ENCODE results near the gene C4orf50.

The C4orf50 gene

GRCh38 chr4:6018331-6018730 lies at the start of gene C4orf50:
Gene C4orf50, minus strand, starts transcription at chr4:6018431.
- Histone ChIP-seq H3K4me3 (ENCODE audit: low read length) (no peak within 1 kb of the TSS), H3K9ac (ENCODE audit: low read depth, low read length) (no peak within 1 kb of the TSS), H3K27ac (ENCODE audit: low read length) (no peak within 1 kb of the TSS), H3K4me1 (ENCODE audit: insufficient read depth, low read length) (peaks cover 5% of the 10 kb centered on the region; the same call in 1 of the 2 replicates), H3K27me3 (ENCODE audit: insufficient read depth, low read length) (no peaks in the 10 kb centered on the region), H3K36me3 (ENCODE audit: insufficient read depth, low read depth, low read length) (no peaks in the 10 kb centered on the region), H3K9me3 (ENCODE audit: insufficient read depth, low read depth, low read length) (no peaks in the 10 kb centered on the region)

- H3K4me1 ChIP-seq (ENCODE audit: insufficient read depth, low read length), result no peaks in the 10 kb centered on the region
- no peaks in the 10 kb centered on the region for H3K27me3 ChIP-seq (ENCODE audit: insufficient read depth, low read length)
- no peaks in the 10 kb centered on the region for H3K36me3 ChIP-seq (ENCODE audit: insufficient read depth, low read depth, low read length)
- no peak overlapping the region for H3K27ac ChIP-seq (ENCODE audit: low read length)
- no peak overlapping the region for H3K4me3 ChIP-seq (ENCODE audit: low read length)
- no peak overlapping the region for H3K9ac ChIP-seq (ENCODE audit: low read depth, low read length)
- H3K9me3 ChIP-seq (ENCODE audit: insufficient read depth, low read depth, low read length), result no peaks in the 10 kb centered on the region
Measured at GRCh38 chr4:6065934-6066590, 47.8 kb upstream of the C4orf50 start.

- Histone ChIP-seq H3K36me3 (ENCODE audit: insufficient read depth, low read depth, low read length) (peaks cover 3% of the 10 kb centered on the region; the same call in 1 of the 2 replicates), H3K4me1 (ENCODE audit: insufficient read depth, low read length) (no peaks in the 10 kb centered on the region), H3K9me3 (ENCODE audit: insufficient read depth, low read depth, low read length) (peaks cover 2% of the 10 kb centered on the region; the same call in 1 of the 2 replicates), H3K9ac (ENCODE audit: low read depth, low read length) (no peak overlapping the region), H3K27me3 (ENCODE audit: insufficient read depth, low read length) (no peaks in the 10 kb centered on the region), H3K4me3 (ENCODE audit: low read length) (no peak overlapping the region), H3K27ac (ENCODE audit: low read length) (no peak overlapping the region)
Measured at GRCh38 chr4:6065166-6065565, 46.9 kb upstream of the C4orf50 start.

GRCh38 chr4:6064383-6064782 lies 46.2 kb upstream of the C4orf50 start:
- no peak overlapping the region for H3K9ac ChIP-seq (ENCODE audit: low read depth, low read length)
- no peaks in the 10 kb centered on the region for H3K4me1 ChIP-seq (ENCODE audit: insufficient read depth, low read length)
- no peaks in the 10 kb centered on the region for H3K27me3 ChIP-seq (ENCODE audit: insufficient read depth, low read length)
- H3K27ac ChIP-seq (ENCODE audit: low read length), result no peak overlapping the region
- peaks cover 10% of the 10 kb centered on the region; the same call in 1 of the 2 replicates for H3K9me3 ChIP-seq (ENCODE audit: insufficient read depth, low read depth, low read length)
- H3K36me3 ChIP-seq (ENCODE audit: insufficient read depth, low read depth, low read length), result peaks cover 11% of the 10 kb centered on the region; the same call in 1 of the 2 replicates
- H3K4me3 ChIP-seq (ENCODE audit: low read length), result no peak overlapping the region

- H3K9ac ChIP-seq (ENCODE audit: low read depth, low read length), result no peak overlapping the region
- no peak overlapping the region for H3K27ac ChIP-seq (ENCODE audit: low read length)
- H3K4me1 ChIP-seq (ENCODE audit: insufficient read depth, low read length), result no peaks in the 10 kb centered on the region
- peaks cover 16% of the 10 kb centered on the region for H3K9me3 ChIP-seq (ENCODE audit: insufficient read depth, low read depth, low read length)
- no peak overlapping the region for H3K4me3 ChIP-seq (ENCODE audit: low read length)
- H3K36me3 ChIP-seq (ENCODE audit: insufficient read depth, low read depth, low read length), result peaks cover 12% of the 10 kb centered on the region; the same call in 1 of the 2 replicates
- H3K27me3 ChIP-seq (ENCODE audit: insufficient read depth, low read length), result no peaks in the 10 kb centered on the region
Measured at GRCh38 chr4:6063684-6064083, 45.5 kb upstream of the C4orf50 start.

- peaks cover 12% of the 10 kb centered on the region; the same call in 1 of the 2 replicates for H3K36me3 ChIP-seq (ENCODE audit: insufficient read depth, low read depth, low read length)
- H3K9me3 ChIP-seq (ENCODE audit: insufficient read depth, low read depth, low read length), result peaks cover 32% of the 10 kb centered on the region
- no peak overlapping the region for H3K4me3 ChIP-seq (ENCODE audit: low read length)
- no peak overlapping the region for H3K27ac ChIP-seq (ENCODE audit: low read length)
- H3K4me1 ChIP-seq (ENCODE audit: insufficient read depth, low read length), result no peaks in the 10 kb centered on the region
- no peaks in the 10 kb centered on the region for H3K27me3 ChIP-seq (ENCODE audit: insufficient read depth, low read length)
- no peak overlapping the region for H3K9ac ChIP-seq (ENCODE audit: low read depth, low read length)
Measured at GRCh38 chr4:6062133-6062532, 43.9 kb upstream of the C4orf50 start.

- peaks cover 32% of the 10 kb centered on the region for H3K9me3 ChIP-seq (ENCODE audit: insufficient read depth, low read depth, low read length)
- H3K4me1 ChIP-seq (ENCODE audit: insufficient read depth, low read length), result no peaks in the 10 kb centered on the region; the same call in 1 of the 2 replicates
- no peak overlapping the region for H3K9ac ChIP-seq (ENCODE audit: low read depth, low read length)
- peaks cover 12% of the 10 kb centered on the region; the same call in 1 of the 2 replicates for H3K36me3 ChIP-seq (ENCODE audit: insufficient read depth, low read depth, low read length)
- H3K27me3 ChIP-seq (ENCODE audit: insufficient read depth, low read length), result no peaks in the 10 kb centered on the region
- no peak overlapping the region for H3K4me3 ChIP-seq (ENCODE audit: low read length)
- no peak overlapping the region for H3K27ac ChIP-seq (ENCODE audit: low read length)
Measured at GRCh38 chr4:6059375-6059805, 41.2 kb upstream of the C4orf50 start.

- Histone ChIP-seq H3K9ac (ENCODE audit: low read depth, low read length) (no peak overlapping the region), H3K4me1 (ENCODE audit: insufficient read depth, low read length) (no peaks in the 10 kb centered on the region; the same call in 1 of the 2 replicates), H3K4me3 (ENCODE audit: low read length) (no peak overlapping the region), H3K27me3 (ENCODE audit: insufficient read depth, low read length) (no peaks in the 10 kb centered on the region), H3K9me3 (ENCODE audit: insufficient read depth, low read depth, low read length) (peaks cover 32% of the 10 kb centered on the region), H3K27ac (ENCODE audit: low read length) (no peak overlapping the region), H3K36me3 (ENCODE audit: insufficient read depth, low read depth, low read length) (peaks cover 12% of the 10 kb centered on the region; the same call in 1 of the 2 replicates)
Measured at GRCh38 chr4:6058531-6059374, 40.5 kb upstream of the C4orf50 start.

GRCh38 chr4:6056976-6057766 lies 38.9 kb upstream of the C4orf50 start:
- Histone ChIP-seq H3K27ac (ENCODE audit: low read length) (no peak overlapping the region), H3K4me1 (ENCODE audit: insufficient read depth, low read length) (no peaks in the 10 kb centered on the region; the same call in 1 of the 2 replicates), H3K9ac (ENCODE audit: low read depth, low read length) (no peak overlapping the region), H3K4me3 (ENCODE audit: low read length) (no peak overlapping the region), H3K36me3 (ENCODE audit: insufficient read depth, low read depth, low read length) (peaks cover 12% of the 10 kb centered on the region; the same call in 1 of the 2 replicates), H3K9me3 (ENCODE audit: insufficient read depth, low read depth, low read length) (peaks cover 32% of the 10 kb centered on the region), H3K27me3 (ENCODE audit: insufficient read depth, low read length) (no peaks in the 10 kb centered on the region)

GRCh38 chr4:6055436-6055835 lies 37.2 kb upstream of the C4orf50 start:
- Histone ChIP-seq H3K4me3 (ENCODE audit: low read length) (no peak overlapping the region), H3K36me3 (ENCODE audit: insufficient read depth, low read depth, low read length) (peaks cover 12% of the 10 kb centered on the region; the same call in 1 of the 2 replicates), H3K27ac (ENCODE audit: low read length) (no peak overlapping the region), H3K9me3 (ENCODE audit: insufficient read depth, low read depth, low read length) (peaks cover 32% of the 10 kb centered on the region), H3K4me1 (ENCODE audit: insufficient read depth, low read length) (no peaks in the 10 kb centered on the region; the same call in 1 of the 2 replicates), H3K27me3 (ENCODE audit: insufficient read depth, low read length) (no peaks in the 10 kb centered on the region), H3K9ac (ENCODE audit: low read depth, low read length) (no peak overlapping the region)

GRCh38 chr4:6055030-6055429 lies 36.8 kb upstream of the C4orf50 start:
- H3K27me3 ChIP-seq (ENCODE audit: insufficient read depth, low read length), result no peaks in the 10 kb centered on the region
- H3K4me3 ChIP-seq (ENCODE audit: low read length), result no peak overlapping the region
- H3K36me3 ChIP-seq (ENCODE audit: insufficient read depth, low read depth, low read length), result peaks cover 8% of the 10 kb centered on the region; the same call in 1 of the 2 replicates
- H3K4me1 ChIP-seq (ENCODE audit: insufficient read depth, low read length), result no peaks in the 10 kb centered on the region; the same call in 1 of the 2 replicates
- H3K27ac ChIP-seq (ENCODE audit: low read length), result no peak overlapping the region
- H3K9me3 ChIP-seq (ENCODE audit: insufficient read depth, low read depth, low read length), result peaks cover 29% of the 10 kb centered on the region
- H3K9ac ChIP-seq (ENCODE audit: low read depth, low read length), result no peak overlapping the region

All from iPS-20b (cell line).